AG04450 (cell line): ENCODE data around the gene SRF. TPM values are rescaled to one million over a fixed set of nuclear protein-coding genes. Genes with fewer than 3 reads are reported as not detected.
A peak's percentile ranks its signal among the peaks of the same experiment; 100 is the strongest.

Experiments used
- CTCF ChIA-PET: fragments of 300-600, 350-600 bp; formaldehyde crosslinking; extraction: SDS; loops from one replicate; lab custom pipeline; 2022; ENCODE audit warnings: antibody characterized with exemption, inconsistent platforms; lab: Charles Lee
- POLR2A ChIA-PET: fragments of 350-600 bp; formaldehyde crosslinking; extraction: SDS; loops from one replicate; lab custom pipeline; 2021; ENCODE audit warnings: antibody characterized with exemption, inconsistent platforms; lab: Yijun Ruan, JAX
- DNase-seq: peaks from one replicate; pipeline ENCODE4 v3.0.0-alpha.2; 2011; ENCODE audit warnings: low read depth, low spot score
- H3K27ac ChIP-seq: one replicate; pipeline ENCODE4 v1.5.1; 2012; ENCODE audit warnings: low read depth, low read length, control low read depth
- H3K27me3 ChIP-seq: one replicate; pipeline ENCODE4 v1.6.0; 2012; ENCODE audit warnings: low read length; ENCODE audit not compliant: control insufficient read depth, insufficient read depth
- H3K4me3 ChIP-seq: 2 replicates; pipeline ENCODE4 v1.5.1; 2011; ENCODE audit warnings: mild to moderate bottlenecking, low read depth, low read length, control low read depth
- H3K9me3 ChIP-seq: 2 replicates; pipeline ENCODE4 v1.5.1; 2012; ENCODE audit warnings: low read length; ENCODE audit not compliant: control insufficient read depth, insufficient read depth
- polyA plus RNA-seq: library from polyadenylated mRNA; depleted of rRNA; stranded (reverse); fragments of >200 nt; gene quantifications from 2 replicates; pipeline ENCODE4 v1.2.3, GENCODE V29; 2011
- TF ChIP-seq, protein P1 (sequence below): IDR thresholded peaks from 2 replicates; pipeline ENCODE4 v1.5.1; 2011; ENCODE audit warnings: low read depth, low read length, control low read depth, inconsistent platforms

SRF gene
- polyA plus RNA-seq, 1 experiment = 36.8 TPM

DNA sequence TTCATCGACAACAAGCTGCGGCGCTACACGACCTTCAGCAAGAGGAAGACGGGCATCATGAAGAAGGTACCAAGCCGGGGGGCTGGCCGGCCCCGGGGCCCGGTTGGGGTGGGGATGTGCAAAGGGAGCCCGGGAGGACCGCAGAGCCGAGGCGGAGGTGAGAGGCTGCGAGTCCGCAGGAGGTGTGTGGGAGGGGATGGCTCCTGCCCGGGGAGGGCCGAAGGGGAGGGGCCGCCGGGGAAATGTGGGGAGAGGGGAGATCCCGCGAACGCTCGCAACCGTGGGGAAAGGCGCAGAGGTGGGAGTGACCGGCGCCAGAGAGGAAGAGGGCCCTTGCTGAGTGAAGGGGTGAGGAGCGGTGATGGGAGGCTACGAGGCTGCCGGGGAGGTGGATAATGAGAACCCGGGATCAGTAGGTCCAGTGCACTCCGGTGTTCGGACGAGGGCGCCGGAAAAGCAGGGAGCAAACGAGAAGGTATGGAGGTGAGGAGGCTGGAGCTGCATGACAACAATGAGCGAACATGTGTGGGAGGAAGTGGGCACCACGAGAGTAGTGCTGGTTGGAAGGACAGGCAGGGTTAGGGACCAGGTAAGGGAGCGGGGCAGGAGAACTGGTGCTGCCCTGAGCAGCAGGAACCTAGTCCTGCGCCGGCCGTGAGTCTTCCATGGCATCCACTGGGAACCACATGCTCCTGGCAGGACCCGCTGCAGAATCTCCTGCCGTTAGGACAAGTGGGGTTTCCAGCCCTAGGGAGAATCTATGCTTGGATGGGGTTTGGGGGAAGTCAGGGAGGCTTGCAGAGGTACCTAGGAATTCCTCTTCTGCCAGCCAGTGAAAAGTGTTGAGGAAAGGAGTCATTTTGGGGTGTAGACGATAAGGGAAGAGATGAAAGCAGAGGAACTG lies 1.3 kb downstream of the SRF start:
- TF ChIP-seq, protein P1, sequence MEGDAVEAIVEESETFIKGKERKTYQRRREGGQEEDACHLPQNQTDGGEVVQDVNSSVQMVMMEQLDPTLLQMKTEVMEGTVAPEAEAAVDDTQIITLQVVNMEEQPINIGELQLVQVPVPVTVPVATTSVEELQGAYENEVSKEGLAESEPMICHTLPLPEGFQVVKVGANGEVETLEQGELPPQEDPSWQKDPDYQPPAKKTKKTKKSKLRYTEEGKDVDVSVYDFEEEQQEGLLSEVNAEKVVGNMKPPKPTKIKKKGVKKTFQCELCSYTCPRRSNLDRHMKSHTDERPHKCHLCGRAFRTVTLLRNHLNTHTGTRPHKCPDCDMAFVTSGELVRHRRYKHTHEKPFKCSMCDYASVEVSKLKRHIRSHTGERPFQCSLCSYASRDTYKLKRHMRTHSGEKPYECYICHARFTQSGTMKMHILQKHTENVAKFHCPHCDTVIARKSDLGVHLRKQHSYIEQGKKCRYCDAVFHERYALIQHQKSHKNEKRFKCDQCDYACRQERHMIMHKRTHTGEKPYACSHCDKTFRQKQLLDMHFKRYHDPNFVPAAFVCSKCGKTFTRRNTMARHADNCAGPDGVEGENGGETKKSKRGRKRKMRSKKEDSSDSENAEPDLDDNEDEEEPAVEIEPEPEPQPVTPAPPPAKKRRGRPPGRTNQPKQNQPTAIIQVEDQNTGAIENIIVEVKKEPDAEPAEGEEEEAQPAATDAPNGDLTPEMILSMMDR = no peak
- ChIA-PET POLR2A (interaction anchor here (0.6 to 0.9 kb wide), 3 partner anchors 97 to 151 kb away, joined by 3 to 4 read pairs (median 3); partner anchors contain the start of genes CUL7 and RRP36), CTCF (interaction anchor here (0.6 to 1.1 kb wide), 3 partner anchors 8 to 15 kb away, joined by 3 to 5 read pairs (median 3); no protein-coding TSS in a partner anchor)
- Histone ChIP-seq H3K9me3 (no peaks in the 10 kb centered on the region), H3K4me3 (peak overlapping the region; percentile 94), H3K27me3 (no peaks in the 10 kb centered on the region), H3K27ac (peak overlapping the region; percentile 97)
- no peak for DNase-seq

DNA sequence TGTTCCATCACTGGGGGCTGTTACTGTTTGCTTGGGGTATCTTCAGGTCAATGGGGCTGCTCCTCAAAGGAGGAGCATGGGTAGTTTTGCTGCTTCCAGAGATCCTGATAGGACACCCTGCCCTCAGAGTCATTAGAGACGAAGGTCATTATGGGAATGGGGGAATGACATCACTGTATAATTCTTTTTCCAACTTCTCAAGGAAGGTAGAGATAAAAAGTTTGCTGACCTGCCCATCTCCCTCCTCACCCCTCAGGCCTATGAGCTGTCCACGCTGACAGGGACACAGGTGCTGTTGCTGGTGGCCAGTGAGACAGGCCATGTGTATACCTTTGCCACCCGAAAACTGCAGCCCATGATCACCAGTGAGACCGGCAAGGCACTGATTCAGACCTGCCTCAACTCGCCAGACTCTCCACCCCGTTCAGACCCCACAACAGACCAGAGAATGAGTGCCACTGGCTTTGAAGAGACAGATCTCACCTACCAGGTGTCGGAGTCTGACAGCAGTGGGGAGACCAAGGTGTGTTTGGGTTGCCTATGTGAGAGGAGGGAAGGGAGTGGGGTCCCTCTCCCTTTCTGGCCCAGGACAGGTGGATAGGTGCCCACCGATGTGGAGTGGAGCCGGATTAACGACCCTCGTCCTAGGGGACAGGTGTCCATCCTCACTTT lies 2.7 kb downstream of the SRF start:
- Histone ChIP-seq H3K27me3 (no peaks in the 10 kb centered on the region), H3K9me3 (no peaks in the 10 kb centered on the region), H3K27ac (peak overlapping the region; percentile 97), H3K4me3 (peak overlapping the region; percentile 94)
- ChIA-PET POLR2A (interaction anchor here (0.6 to 1.0 kb wide), 7 partner anchors 47 to 337 kb away, joined by 3 to 6 read pairs (median 4); partner anchors contain the start of genes CUL7, KLHDC3, LRRC73 and PPP2R5D), CTCF (interaction anchor here (0.8 kb wide), 1 partner anchor 30 kb away, joined by 4 read pairs; no protein-coding TSS in a partner anchor)
- no peak for DNase-seq
- TF ChIP-seq, protein P1 = no peak

DNA sequence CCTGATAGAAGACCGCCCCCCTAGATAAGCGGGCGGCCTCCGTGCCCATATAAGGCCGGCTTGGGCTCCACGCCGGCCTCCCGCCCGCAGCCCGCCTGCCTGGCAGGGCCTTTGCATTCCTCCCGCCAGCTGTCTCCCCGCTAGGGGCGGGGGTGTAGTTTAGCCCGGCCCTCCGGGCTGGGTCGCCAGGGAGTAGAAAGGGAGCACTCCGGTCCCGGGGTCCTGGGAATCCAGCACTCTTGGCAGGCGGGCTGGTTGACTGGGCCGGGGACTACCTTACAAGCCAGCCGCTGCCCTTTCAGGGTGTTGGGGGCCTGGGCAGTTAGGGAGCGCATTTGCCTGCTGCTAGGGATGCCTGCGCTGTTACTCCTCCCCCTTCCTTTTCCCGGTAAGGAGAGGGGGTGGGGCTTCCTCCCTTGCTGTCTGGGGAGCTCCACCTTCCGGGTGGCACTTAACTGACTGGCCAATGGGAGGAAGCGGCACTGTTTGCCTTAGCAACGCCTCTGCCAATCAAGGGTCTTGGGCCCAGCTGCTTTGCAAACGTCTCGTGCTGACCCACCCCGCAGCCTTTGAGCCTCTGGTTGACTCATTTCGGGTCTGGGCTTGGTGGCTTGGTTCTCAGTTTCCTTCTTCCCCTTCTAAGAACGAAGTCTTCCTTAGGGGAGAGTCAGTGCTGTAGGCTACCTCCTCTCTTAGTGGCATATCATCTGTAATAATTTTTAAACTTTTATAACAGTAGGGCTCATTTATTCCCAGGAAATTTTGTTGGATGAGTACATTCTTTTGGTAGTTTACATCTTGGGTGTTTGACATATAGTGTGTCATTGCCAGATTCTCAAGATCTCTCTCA lies 3.4 kb downstream of the SRF start:
- peak overlapping the region; percentile 94 for H3K4me3 ChIP-seq
- TF ChIP-seq, protein P1 = peak; percentile 19; the same call in 1 of the 2 replicates
- H3K9me3 ChIP-seq = no peaks in the 10 kb centered on the region
- H3K27ac ChIP-seq = peak overlapping the region; percentile 97
- ChIA-PET POLR2A (interaction anchor here (0.6 to 1.0 kb wide), 8 partner anchors 25 to 336 kb away, joined by 3 to 6 read pairs (median 4); partner anchors contain the start of genes CUL7, KLHDC3, LRRC73 and PPP2R5D), CTCF (interaction anchor here (0.8 to 1.0 kb wide), 2 partner anchors 31 to 55 kb away, joined by 4 to 5 read pairs; partner anchors contain the start of gene DNPH1)
- no peaks in the 10 kb centered on the region for H3K27me3 ChIP-seq
- peak; percentile 98 for DNase-seq

DNA sequence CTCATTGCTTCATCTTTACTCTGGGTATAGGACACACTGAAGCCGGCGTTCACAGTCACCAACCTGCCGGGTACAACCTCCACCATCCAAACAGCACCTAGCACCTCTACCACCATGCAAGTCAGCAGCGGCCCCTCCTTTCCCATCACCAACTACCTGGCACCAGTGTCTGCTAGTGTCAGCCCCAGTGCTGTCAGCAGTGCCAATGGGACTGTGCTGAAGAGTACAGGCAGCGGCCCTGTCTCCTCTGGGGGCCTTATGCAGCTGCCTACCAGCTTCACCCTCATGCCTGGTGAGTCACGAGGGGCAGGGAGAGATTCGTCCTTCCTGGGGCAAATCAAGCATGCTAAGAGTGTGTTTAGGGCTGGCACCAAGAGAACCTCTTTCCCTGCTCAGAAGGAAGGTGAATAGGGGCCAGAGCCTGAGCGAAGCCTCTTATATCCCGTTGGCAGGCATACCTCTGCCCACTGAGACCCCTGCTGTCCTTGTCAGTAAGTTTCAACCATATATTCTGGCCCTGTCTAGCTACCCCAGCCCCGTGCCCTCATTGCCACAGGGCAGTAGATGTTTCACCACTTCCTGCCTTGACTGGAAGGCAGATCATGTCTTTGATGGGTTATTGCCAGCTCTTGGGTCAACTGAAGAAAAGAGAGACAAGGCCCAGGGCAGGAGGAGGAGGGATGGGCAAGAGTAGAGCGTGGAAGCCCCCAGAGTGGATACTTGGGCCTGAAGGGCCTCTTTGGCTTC lies 4.8 kb downstream of the SRF start:
- Histone ChIP-seq H3K9me3 (no peaks in the 10 kb centered on the region), H3K27me3 (no peaks in the 10 kb centered on the region), H3K4me3 (no peak overlapping the region), H3K27ac (peak overlapping the region; percentile 97)
- TF ChIP-seq, protein P1 = no peak
- no peak for DNase-seq
- POLR2A ChIA-PET = no interaction called here
- CTCF ChIA-PET = interaction anchor here (1.0 kb wide), 1 partner anchor 53 kb away, joined by 5 read pairs; the partner anchor contains the start of gene DNPH1
